Measurements from ENCODE around the gene RP9.

RP9 gene

DNA sequence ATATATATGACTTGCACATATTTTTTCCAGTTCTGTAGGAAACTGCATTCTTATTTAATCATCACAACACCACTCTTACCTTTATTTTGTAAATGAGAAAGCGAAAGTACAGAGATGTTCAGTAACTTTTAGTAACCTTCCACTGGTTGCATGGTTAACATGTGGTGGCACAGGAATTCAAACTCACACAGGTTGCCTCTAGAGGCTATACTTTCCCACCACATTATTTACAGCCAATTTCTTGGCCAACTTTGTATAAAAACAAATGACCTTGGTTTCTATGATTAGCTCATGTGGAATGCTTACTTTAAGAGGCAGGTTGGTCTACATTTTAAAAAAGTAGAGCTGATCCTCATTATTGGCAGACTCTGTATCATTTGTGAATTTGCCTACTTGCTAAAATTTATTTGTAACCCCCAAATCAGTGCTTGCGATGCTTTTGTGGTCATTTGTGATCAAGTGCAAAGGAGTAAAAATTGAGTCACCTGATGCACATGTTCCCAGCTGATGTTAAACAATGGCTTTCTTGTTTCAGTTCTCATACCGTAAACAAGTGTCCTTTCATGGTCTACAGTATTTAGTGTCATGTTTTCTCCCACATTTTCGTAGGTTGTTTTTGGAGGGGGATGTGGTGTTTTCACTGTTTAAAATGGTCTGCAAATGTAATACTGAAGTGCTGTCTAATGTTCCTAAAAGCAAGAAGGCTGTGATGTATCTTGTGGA lies 35.0 kb upstream of the RP9 start:
- TF ChIP-seq, protein P1, sequence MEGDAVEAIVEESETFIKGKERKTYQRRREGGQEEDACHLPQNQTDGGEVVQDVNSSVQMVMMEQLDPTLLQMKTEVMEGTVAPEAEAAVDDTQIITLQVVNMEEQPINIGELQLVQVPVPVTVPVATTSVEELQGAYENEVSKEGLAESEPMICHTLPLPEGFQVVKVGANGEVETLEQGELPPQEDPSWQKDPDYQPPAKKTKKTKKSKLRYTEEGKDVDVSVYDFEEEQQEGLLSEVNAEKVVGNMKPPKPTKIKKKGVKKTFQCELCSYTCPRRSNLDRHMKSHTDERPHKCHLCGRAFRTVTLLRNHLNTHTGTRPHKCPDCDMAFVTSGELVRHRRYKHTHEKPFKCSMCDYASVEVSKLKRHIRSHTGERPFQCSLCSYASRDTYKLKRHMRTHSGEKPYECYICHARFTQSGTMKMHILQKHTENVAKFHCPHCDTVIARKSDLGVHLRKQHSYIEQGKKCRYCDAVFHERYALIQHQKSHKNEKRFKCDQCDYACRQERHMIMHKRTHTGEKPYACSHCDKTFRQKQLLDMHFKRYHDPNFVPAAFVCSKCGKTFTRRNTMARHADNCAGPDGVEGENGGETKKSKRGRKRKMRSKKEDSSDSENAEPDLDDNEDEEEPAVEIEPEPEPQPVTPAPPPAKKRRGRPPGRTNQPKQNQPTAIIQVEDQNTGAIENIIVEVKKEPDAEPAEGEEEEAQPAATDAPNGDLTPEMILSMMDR (IDR thresholded peaks at IDR 0.05; ENCODE audit: low read depth, low read length): no peak
- no peak for DNase-seq (ENCODE audit: extremely low read depth, low read depth)

DNA sequence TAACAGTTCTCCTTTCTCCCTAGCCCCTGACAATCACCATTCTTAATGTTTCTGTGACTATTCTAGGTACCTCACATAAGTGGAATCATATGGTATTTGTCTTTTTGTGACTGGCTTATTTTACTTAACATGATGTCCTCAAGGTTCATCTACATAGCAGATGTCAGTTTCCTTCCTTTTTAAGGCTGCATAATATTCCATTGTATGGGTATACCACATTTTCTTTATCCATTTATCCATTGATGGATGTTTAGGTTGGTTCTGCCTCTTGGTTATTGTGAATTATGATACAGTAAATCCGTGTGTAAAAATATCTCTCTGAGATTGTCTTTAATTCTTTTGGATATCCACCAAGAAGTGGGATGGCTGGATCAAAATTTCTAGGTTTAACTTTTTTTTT lies 33.4 kb upstream of the RP9 start:
- no peak for DNase-seq (ENCODE audit: extremely low read depth, low read depth)
- TF ChIP-seq, protein P1 (IDR thresholded peaks at IDR 0.05; ENCODE audit: low read depth, low read length): no peak

DNA sequence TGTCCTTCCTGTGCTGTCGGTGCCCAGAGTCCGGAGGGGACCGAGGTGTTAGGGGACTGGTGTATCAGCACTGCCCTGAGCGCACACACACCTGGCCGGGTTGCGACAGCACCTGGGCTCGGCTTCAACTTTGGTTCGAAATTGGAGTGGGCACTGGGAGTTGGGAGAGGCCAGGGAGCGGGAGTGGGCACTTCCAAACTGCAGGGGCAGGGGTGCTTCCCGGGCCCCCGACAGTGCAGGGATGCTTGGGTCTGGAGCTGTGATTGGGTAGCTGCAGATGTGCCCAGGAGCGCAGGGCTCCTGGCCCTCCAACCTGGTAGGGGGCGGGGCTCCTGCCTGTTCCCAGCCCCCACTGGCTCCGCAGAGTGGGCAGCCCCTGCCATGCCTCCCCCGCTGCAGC lies 27.9 kb upstream of the RP9 start:
- no peak for DNase-seq (ENCODE audit: extremely low read depth, low read depth)
- TF ChIP-seq, protein P1 (IDR thresholded peaks at IDR 0.05; ENCODE audit: low read depth, low read length): no peak

DNA sequence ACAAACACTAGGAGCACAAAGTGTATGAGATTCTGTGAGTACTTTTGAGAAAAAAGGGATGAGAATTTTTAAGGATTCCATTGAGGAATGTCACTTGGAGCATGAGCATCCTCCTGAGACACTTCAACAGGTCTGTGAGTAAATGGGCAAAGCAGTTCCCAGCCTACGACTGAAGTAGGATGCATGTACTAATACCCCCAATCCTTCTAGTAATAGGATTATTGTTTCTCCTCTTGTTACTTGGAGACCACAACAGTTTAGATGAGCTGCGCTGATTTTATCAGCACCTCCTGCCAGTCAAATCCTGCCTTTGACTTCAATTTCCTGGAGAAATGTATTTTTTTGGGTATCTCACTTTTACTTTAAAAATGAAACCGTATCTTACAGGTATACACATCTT lies 21.0 kb upstream of the RP9 start:
- TF ChIP-seq, protein P1 (IDR thresholded peaks at IDR 0.05; ENCODE audit: low read depth, low read length): no peak
- DNase-seq (ENCODE audit: extremely low read depth, low read depth): no peak

DNA sequence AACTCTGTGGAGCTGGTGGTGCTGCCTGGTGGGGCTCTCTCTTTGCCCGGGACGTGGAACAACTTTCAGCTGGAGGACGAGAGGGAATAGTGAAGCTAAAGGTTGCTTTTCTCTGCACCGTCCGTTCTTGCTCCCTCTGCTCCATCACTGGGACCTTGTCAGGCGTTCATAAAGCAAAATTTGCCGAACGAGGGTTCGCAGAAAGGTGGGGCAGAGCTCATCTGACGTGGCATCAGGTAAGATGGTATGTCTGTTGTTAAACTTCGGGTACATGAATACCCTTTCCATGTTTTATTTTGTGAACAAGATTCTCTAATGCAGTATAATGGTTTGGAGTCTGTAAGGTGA lies 20.6 kb upstream of the RP9 start:
- TF ChIP-seq, protein P1 (IDR thresholded peaks at IDR 0.05; ENCODE audit: low read depth, low read length): no peak
- no peak for DNase-seq (ENCODE audit: extremely low read depth, low read depth)

DNA sequence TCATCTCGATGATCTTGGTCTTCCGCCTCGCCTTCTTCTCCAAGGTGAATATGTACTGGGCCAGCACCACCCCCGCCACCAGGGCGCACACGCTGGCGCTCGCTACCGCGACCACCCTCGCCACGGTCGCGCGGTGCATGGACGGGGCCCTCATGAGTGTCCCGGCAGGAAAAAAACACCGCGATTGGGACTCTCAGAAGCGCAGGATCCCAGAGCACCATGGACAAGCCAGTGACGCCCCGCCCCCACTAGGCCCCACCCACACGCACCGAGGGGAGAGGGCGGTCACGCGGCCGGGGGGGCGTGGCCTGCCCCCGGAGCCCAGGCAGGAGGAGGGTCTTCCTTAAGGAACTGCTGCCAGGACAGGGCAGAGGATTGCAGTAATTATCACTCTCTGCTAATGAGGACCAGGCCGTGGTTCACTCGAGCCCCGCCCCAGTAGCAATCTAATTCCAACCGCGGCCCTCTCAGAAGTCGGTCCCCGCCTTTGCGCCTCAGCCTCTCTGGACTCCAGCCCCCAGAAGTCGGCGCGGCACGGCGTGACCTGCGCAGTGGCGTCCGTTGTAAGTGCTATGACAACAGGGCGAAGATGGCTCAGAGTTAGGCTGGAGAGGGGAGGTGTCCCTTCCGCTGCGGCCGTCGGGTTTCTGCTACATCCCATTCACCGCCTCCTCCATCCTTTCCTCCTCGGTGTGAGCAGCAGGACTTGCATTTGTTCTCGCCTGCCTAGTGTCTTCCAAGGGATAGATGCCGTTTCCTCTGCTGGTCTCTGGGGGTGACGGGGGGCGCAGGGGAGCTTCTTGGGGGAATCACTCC lies 20.0 kb upstream of the RP9 start, which contains the start of gene BBS9:
Gene BBS9, plus strand, starts transcription at position 575 of the 816 bp plus-strand sequence. CDS start 16,689 bp downstream, outside the sequence.
- peak; percentile 86 for DNase-seq (ENCODE audit: extremely low read depth, low read depth)
- TF ChIP-seq, protein P1 (IDR thresholded peaks at IDR 0.05; ENCODE audit: low read depth, low read length): no peak; the same call in 1 of the 2 replicates

DNA sequence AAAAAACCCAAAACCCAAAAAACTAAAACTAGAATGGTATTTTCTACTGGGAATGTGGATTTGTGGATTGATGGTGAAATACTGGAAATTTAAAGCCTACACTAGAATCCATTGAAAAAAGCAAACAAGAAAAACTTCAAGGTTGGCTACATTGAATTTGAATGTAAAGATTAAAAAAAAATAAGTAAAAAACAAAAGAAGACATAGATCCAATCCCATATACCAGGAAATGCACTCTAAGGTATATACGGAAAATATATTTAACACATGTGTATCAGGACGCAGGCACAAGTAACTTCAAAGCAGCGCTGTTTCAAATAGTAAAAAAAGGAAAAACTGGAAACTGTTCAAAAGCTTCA lies 19.4 kb upstream of the RP9 start:
- TF ChIP-seq, protein P1 (IDR thresholded peaks at IDR 0.05; ENCODE audit: low read depth, low read length): no peak
- DNase-seq (ENCODE audit: extremely low read depth, low read depth): no peak
